SH-SY5Y (cell line): ENCODE data around the gene TRMT1.

Experiments
- GATA2 ChIP-seq: IDR thresholded peaks from 2 replicates; pipeline ENCODE4 v1.6.1; 2011; ENCODE audit warnings: mild to moderate bottlenecking, low read depth, low read length
- GATA3 ChIP-seq: IDR thresholded peaks from 2 replicates; pipeline ENCODE4 v1.6.1; 2011; ENCODE audit warnings: low read depth, mild to moderate bottlenecking, low read length, moderate library complexity

DNA sequence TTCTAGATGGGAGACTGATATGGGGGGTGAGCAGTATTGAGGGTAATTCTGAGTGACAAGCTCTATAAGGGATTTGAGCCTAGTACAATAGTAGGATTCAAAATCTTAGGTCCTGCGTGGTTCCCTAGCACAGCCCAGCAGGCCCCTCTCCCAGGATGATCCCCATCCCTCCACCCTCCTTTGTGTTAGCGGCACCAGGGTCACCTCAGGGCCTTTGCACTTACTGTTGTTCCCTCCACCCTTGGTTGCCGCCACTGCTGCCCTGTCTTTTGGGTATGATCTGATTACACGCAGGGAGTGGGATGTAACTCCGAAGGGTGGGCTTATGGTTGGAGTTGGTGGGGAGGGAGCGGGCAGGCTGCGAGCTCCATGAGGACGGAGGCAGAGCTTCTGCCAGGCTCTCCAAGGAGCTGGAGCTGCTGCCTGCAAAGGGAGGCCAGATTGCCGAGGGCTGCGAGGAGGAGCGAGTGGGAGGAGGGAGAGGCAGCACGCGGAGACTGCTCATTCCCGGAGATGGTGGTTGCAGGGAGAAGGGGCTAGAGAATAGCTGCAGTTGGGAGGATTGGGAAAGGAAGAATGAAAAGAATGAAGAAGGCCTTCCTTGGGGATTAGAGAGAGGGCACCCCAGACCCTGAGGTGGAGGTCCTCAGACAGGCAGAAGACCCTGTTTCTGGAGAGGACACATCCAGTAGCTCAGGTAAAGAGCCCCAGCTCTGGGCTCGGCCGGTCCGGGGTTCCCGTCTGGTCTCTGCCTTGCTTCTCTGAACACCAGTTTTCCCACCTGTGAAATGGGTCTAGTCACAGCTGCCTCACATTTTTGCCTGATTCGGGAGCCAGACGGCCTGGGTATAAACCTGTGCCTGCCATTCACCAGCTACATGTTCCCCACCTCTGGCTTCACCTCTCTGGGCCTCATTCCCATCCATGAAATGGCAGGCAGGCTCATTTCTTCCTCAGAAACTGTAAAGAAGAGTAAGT, 6.7 kb upstream of the TRMT1 start:
- TF ChIP-seq GATA2 (no peak), GATA3 (no peak)
